Gastroesophageal sphincter (tissue), 3 donors: ENCODE measurements around the gene OLFM4.

Experiments used
- POLR2A ChIP-seq, 2 donors: fragments of 450-650 bp; IDR thresholded peaks; one replicate each; pipeline ENCODE4 v1.6.1; 2017; ENCODE audit warnings: antibody characterized with exemption in 2 of 2, mild to moderate bottlenecking in 2 of 2, moderate library complexity in 1 of 2
- POLR2AphosphoS5 ChIP-seq: sonication (generic); formaldehyde crosslinking; IDR thresholded peaks from one replicate; pipeline ENCODE4 v1.6.1; 2017; ENCODE audit warnings: antibody characterized with exemption
- TF ChIP-seq, protein P1 (sequence below), 4 experiments: fragments of 200-600 bp in 2 of 4; fragments of 450-650 bp in 2 of 4; sonication (generic) in 1 of 4; IDR thresholded peaks; one replicate each; pipeline ENCODE4 v1.5.1; 2017 to 2019; ENCODE audit warnings: antibody characterized with exemption in 4 of 4, mild to moderate bottlenecking in 2 of 4, moderate library complexity in 2 of 4

DNA sequence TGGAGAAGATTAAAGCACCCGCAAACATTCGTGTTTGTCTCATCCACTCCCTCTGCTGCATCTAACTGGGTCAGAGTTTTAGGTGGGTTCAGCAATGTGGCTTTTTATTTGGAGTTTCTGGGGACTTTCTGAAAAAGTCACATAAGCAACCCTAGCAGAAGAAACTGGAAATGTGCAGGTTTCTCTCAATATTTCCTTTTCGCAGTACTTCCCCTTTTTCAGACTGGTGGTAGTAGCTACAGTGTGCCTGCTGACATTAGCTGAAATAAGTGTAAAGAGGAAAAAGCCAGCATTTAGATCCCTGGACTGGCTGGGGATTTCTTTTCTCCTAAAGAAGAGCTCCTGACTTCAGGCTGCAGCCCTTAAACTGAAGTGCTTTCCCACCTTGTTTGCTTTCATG lies 15.9 kb upstream of the OLFM4 start:
- TF ChIP-seq POLR2AphosphoS5 = no peak
- no peak for TF ChIP-seq POLR2A (IDR thresholded peaks at IDR 0.05)
- TF ChIP-seq, protein P1, sequence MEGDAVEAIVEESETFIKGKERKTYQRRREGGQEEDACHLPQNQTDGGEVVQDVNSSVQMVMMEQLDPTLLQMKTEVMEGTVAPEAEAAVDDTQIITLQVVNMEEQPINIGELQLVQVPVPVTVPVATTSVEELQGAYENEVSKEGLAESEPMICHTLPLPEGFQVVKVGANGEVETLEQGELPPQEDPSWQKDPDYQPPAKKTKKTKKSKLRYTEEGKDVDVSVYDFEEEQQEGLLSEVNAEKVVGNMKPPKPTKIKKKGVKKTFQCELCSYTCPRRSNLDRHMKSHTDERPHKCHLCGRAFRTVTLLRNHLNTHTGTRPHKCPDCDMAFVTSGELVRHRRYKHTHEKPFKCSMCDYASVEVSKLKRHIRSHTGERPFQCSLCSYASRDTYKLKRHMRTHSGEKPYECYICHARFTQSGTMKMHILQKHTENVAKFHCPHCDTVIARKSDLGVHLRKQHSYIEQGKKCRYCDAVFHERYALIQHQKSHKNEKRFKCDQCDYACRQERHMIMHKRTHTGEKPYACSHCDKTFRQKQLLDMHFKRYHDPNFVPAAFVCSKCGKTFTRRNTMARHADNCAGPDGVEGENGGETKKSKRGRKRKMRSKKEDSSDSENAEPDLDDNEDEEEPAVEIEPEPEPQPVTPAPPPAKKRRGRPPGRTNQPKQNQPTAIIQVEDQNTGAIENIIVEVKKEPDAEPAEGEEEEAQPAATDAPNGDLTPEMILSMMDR (IDR thresholded peaks at IDR 0.05) = no peak
